ENCODE results near the gene ZBTB8OS.

GRCh38 chr1:32622806-32623681 lies 27.3 kb downstream of the ZBTB8OS start:
- no peak for TF ChIP-seq HDGF (IDR thresholded peaks at IDR 0.05; ENCODE audit: borderline replicate concordance)
- no peak for TF ChIP-seq FOXM1 (IDR thresholded peaks at IDR 0.05; ENCODE audit: borderline replicate concordance)
- TF ChIP-seq NFRKB (IDR thresholded peaks at IDR 0.05), result no peak
- TF ChIP-seq FOXA1 (IDR thresholded peaks at IDR 0.05), result no peak
- no peak for TF ChIP-seq BHLHE40 (IDR thresholded peaks at IDR 0.05; ENCODE audit: borderline replicate concordance)
- TF ChIP-seq SP1 (IDR thresholded peaks at IDR 0.05), result no peak
- TF ChIP-seq ELF4 (IDR thresholded peaks at IDR 0.05), result no peak
- TF ChIP-seq ARNT (IDR thresholded peaks at IDR 0.05), result no peak
- TF ChIP-seq FOXK2 (IDR thresholded peaks at IDR 0.05), result no peak
- TF ChIP-seq CTBP1 (IDR thresholded peaks at IDR 0.05; ENCODE audit: borderline replicate concordance), result no peak

All from HEK293T (cell line).